ENCODE data around the gene OR2F2. TPM values are rescaled to one million over a fixed set of nuclear protein-coding genes. Genes with fewer than 3 reads are reported as not detected.

Gene OR2F2
- total RNA-seq (2022) (not detected in 2 replicates), Bru-seq, nascent RNA (not detected), BruChase-seq, experiment 1, labeled RNA remaining after a 2-hour chase (not detected), BruChase-seq, experiment 2, labeled RNA remaining after a 6-hour chase (percentile 17 among the genes with signal in this experiment)
- long read RNA-seq, result 0 reads

- Histone ChIP-seq H3K9me3 (no peaks in the 10 kb centered on the region), H3K36me3 (ENCODE audit: control insufficient read depth, insufficient read depth, low read length) (no peaks in the 10 kb centered on the region), H3K4me3 (ENCODE audit: low read depth, low read length) (no peak within 1 kb of the TSS), H3K27me3 (replicated peaks; ENCODE audit: control insufficient read depth, insufficient read depth, low read length) (no peaks in the 10 kb centered on the region), H3K4me1 (peaks cover 15% of the 10 kb centered on the region)
- H3K9me3 Mint-ChIP-seq (ENCODE audit: unreplicated experiment), result peaks cover 11% of the 10 kb centered on the region
- no peak for TF ChIP-seq CTCF (IDR thresholded peaks at IDR 0.05; ENCODE audit: insufficient read depth in 1 of 2, low read depth in 1 of 2, low read length in 1 of 2, severe bottlenecking in 1 of 2, unreplicated experiment in 1 of 2)
- H3K4me1 Mint-ChIP-seq (ENCODE audit: low read depth, unreplicated experiment), result peaks cover 14% of the 10 kb centered on the region
- H3K4me3 Mint-ChIP-seq (ENCODE audit: unreplicated experiment), result no peak within 1 kb of the TSS
- POLR2A ChIA-PET, result interaction anchor here (1.2 kb wide), 1 partner anchor 33 kb away, joined by 4 read pairs; the partner anchor contains the start of gene TCAF1
- peak within 1 kb of the TSS; percentile 30 for H3K27ac Mint-ChIP-seq (ENCODE audit: unreplicated experiment)
- intact Hi-C loops (cut with micrococcal nuclease; ENCODE audit: unreplicated experiment), result no loop called here
- H3K36me3 Mint-ChIP-seq (ENCODE audit: insufficient read depth, unreplicated experiment), result no peaks in the 10 kb centered on the region
- DNase-seq, result peak in 1 of 2 experiments; percentile 8
- TSS peak; percentile 50 for BruUV-seq (replicated peaks)
- H3K27me3 Mint-ChIP-seq (ENCODE audit: insufficient read depth, unreplicated experiment), result no peaks in the 10 kb centered on the region
- CTCF ChIA-PET, result interaction anchor here (0.6 to 1.4 kb wide), 2 partner anchors 33 to 39 kb away, joined by 3 read pairs; partner anchors contain the start of gene TCAF1
Measured at GRCh38 chr7:143934526-143935325, at the start of gene OR2F2. OR2F2 (plus strand) TSS chr7:143935233; CDS start chr7:143935233, 0 bp downstream.

GRCh38 chr7:143885951-143886350, 49.1 kb upstream of the OR2F2 start:
- Mint-ChIP-seq H3K27ac (ENCODE audit: unreplicated experiment) (no peak overlapping the region), H3K4me3 (ENCODE audit: unreplicated experiment) (no peak overlapping the region), H3K9me3 (ENCODE audit: unreplicated experiment) (no peaks in the 10 kb centered on the region), H3K4me1 (ENCODE audit: low read depth, unreplicated experiment) (no peaks in the 10 kb centered on the region), H3K27me3 (ENCODE audit: insufficient read depth, unreplicated experiment) (no peaks in the 10 kb centered on the region), H3K36me3 (ENCODE audit: insufficient read depth, unreplicated experiment) (peaks cover 69% of the 10 kb centered on the region)
- CTCF ChIA-PET, result no interaction called here
- H3K36me3 ChIP-seq (ENCODE audit: control insufficient read depth, insufficient read depth, low read length), result peaks cover 2% of the 10 kb centered on the region; the same call in 1 of the 2 replicates
- H3K4me1 ChIP-seq, result no peaks in the 10 kb centered on the region
- 0 out of 2 replicates have a peak, but pooled peaks cover 3% of the 10 kb centered on the region for H3K9me3 ChIP-seq
- H3K27me3 ChIP-seq (replicated peaks; ENCODE audit: control insufficient read depth, insufficient read depth, low read length), result no peaks in the 10 kb centered on the region
- TF ChIP-seq CTCF (IDR thresholded peaks at IDR 0.05; ENCODE audit: insufficient read depth in 1 of 2, low read depth in 1 of 2, low read length in 1 of 2, severe bottlenecking in 1 of 2, unreplicated experiment in 1 of 2), result no peak
- H3K4me3 ChIP-seq (ENCODE audit: low read depth, low read length), result no peak overlapping the region
- no TSS peak for BruUV-seq (replicated peaks)
- no peak for DNase-seq
- intact Hi-C loops (cut with micrococcal nuclease; ENCODE audit: unreplicated experiment), result no loop called here
- POLR2A ChIA-PET, result no interaction called here

GRCh38 chr7:143886826-143887477, 48.1 kb upstream of the OR2F2 start:
- Histone ChIP-seq H3K27me3 (replicated peaks; ENCODE audit: control insufficient read depth, insufficient read depth, low read length) (no peaks in the 10 kb centered on the region), H3K9me3 (0 out of 2 replicates have a peak, but pooled peaks cover 3% of the 10 kb centered on the region), H3K36me3 (ENCODE audit: control insufficient read depth, insufficient read depth, low read length) (peaks cover 2% of the 10 kb centered on the region; the same call in 1 of the 2 replicates), H3K4me3 (ENCODE audit: low read depth, low read length) (no peak overlapping the region), H3K4me1 (no peaks in the 10 kb centered on the region)
- H3K4me1 Mint-ChIP-seq (ENCODE audit: low read depth, unreplicated experiment), result peaks cover 7% of the 10 kb centered on the region
- H3K27ac Mint-ChIP-seq (ENCODE audit: unreplicated experiment), result no peak overlapping the region
- no peak for DNase-seq
- no peak for TF ChIP-seq CTCF (IDR thresholded peaks at IDR 0.05; ENCODE audit: insufficient read depth in 1 of 2, low read depth in 1 of 2, low read length in 1 of 2, severe bottlenecking in 1 of 2, unreplicated experiment in 1 of 2)
- no TSS peak for BruUV-seq (replicated peaks)
- H3K4me3 Mint-ChIP-seq (ENCODE audit: unreplicated experiment), result no peak overlapping the region
- peaks cover 6% of the 10 kb centered on the region for H3K9me3 Mint-ChIP-seq (ENCODE audit: unreplicated experiment)
- no peaks in the 10 kb centered on the region for H3K27me3 Mint-ChIP-seq (ENCODE audit: insufficient read depth, unreplicated experiment)
- ChIA-PET POLR2A (no interaction called here), CTCF (no interaction called here)
- H3K36me3 Mint-ChIP-seq (ENCODE audit: insufficient read depth, unreplicated experiment), result peaks cover 70% of the 10 kb centered on the region
- intact Hi-C loops (cut with micrococcal nuclease; ENCODE audit: unreplicated experiment), result no loop called here
